Stimulated activated CD8-positive, alpha-beta memory T cell treated with anti-CD3 and anti-CD28 coated beads, Interleukin-4, amount 100 ng/mL, for 24 hours (primary cell): ENCODE measurements around the gene PRAC2.

Experiments used
- DNase-seq: peaks from one replicate; pipeline ENCODE4 v3.0.0-alpha.2; 2020; ENCODE audit warnings: low read depth

The PRAC2 gene

GRCh38 chr17:48734333-48735061 is 11.5 kb downstream of the PRAC2 start:
- DNase-seq, result no peak

- DNase-seq, result no peak
Observed at GRCh38 chr17:48735062-48735351, 12.0 kb downstream of the PRAC2 start.

- no peak for DNase-seq
Observed at GRCh38 chr17:48737330-48738043, 14.5 kb downstream of the PRAC2 start.

GRCh38 chr17:48738424-48738802 is 15.4 kb downstream of the PRAC2 start:
- DNase-seq, result no peak

- no peak for DNase-seq
Observed at GRCh38 chr17:48738803-48739526, 16.0 kb downstream of the PRAC2 start.

- no peak for DNase-seq
Observed at GRCh38 chr17:48740537-48740936, 17.6 kb downstream of the PRAC2 start.

GRCh38 chr17:48745381-48746275 is 22.6 kb downstream of the PRAC2 start:
- no peak for DNase-seq

- no peak for DNase-seq
Observed at GRCh38 chr17:48746916-48747444, 24.0 kb downstream of the PRAC2 start.

- DNase-seq, result no peak
Observed at GRCh38 chr17:48747445-48748363, 24.7 kb downstream of the PRAC2 start.

- DNase-seq, result no peak
Observed at GRCh38 chr17:48748718-48749566, 26.0 kb downstream of the PRAC2 start.

GRCh38 chr17:48749621-48750553 is 26.9 kb downstream of the PRAC2 start:
- no peak for DNase-seq

GRCh38 chr17:48751172-48751571 is 28.2 kb downstream of the PRAC2 start:
- DNase-seq, result no peak

GRCh38 chr17:48751733-48752398 is 28.9 kb downstream of the PRAC2 start:
- DNase-seq, result no peak

GRCh38 chr17:48752399-48753288 is 29.7 kb downstream of the PRAC2 start:
- no peak for DNase-seq

GRCh38 chr17:48753794-48754499 is 31.0 kb downstream of the PRAC2 start:
- DNase-seq, result no peak

- DNase-seq, result no peak
Observed at GRCh38 chr17:48754500-48755261, 31.7 kb downstream of the PRAC2 start.
